Inflammatory macrophage treated with lipopolysaccharide for 1 hour (primary cell): ENCODE measurements around the gene CFAP52.
"Not testable (repeated sequence)": the region's sequence is repeated elsewhere in the genome, so short reads cannot be mapped to it uniquely, and the experiment has no call there.

Experiments
- DNase-seq, 2 donors: peaks; one replicate each; pipeline ENCODE4 v3.0.0-alpha.2; 2020 to 2022

Gene CFAP52

GRCh38 chr17:9571201-9571600 lies 5.2 kb upstream of the CFAP52 start:
- DNase-seq = no peak

GRCh38 chr17:9575381-9576101 lies 901 bp upstream of the CFAP52 start, which contains the start of gene STX8:
STX8 (minus strand) TSS chr17:9575820; CDS start chr17:9575808, 12 bp downstream.
- peak; percentile 80 to 87 for DNase-seq

DNA sequence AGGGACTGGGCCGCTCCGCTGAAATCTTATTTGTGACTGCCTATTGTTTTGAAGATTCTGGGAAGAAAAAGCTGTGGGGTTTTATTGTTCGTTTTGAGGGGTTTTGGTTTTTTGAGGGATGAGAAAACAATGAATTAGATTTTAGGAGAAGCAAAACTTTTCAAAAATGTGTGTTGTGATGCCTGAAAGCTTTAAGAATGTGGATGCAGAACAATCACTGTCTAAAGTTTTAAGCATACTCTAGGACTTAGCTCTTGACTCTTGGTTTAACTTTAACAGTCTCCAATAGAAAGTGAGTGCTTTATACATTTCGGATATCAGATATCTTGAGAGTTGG lies 899 bp downstream of the CFAP52 start:
- no peak for DNase-seq

DNA sequence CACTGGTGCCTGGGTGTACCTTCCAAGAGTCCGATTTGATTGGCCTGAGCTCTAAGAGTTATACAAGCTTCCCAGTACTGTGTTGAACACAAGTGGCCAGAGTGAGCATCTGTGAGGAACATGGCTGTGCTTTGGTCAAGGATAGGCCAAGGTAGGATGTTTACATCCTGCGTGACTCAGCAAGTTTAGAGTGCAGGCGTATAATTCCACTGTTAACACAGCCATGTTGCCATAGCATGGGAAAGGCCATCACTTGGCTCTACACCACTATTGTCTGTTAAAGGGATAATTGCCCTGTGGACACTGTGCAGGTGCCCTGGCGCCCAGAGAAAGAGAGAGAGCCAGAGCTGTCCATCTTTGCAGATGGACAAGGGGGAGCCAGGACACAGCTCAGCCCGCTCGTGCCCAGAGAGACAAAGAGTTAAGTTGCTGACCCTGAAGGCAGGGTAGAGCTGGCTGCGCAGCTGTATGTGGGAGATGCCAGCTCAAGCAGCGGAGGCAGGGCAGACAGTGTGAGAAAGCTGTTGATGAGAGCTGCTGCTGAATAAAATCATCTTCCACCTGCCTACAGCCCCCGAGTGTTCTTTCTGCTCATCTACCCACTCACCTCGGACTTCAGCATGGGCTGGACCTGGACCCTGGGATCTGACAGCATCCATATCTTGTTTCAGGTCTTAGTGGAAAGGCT lies 11.7 kb downstream of the CFAP52 start:
- DNase-seq = no peak

DNA sequence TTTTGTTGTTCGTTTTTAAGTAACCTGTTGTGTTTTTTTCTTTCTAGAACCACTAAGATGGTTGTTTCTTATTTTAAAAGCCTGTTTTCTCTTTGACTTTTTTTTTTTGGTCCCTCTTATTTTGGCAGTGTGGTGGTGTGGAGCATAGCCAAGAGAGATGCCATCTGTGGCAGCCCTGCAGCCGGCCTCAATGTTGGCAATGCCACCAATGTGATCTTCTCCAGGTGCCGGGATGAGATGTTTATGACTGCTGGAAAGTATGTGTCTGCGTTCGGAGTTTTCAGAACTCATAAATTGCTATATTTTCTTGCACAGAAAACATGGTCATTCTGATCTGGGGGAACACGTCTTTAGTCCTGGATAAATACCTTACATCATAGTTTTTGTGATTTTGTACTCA lies 17.6 kb downstream of the CFAP52 start:
- DNase-seq = no peak

GRCh38 chr17:9597638-9598037 lies 21.2 kb downstream of the CFAP52 start:
- not testable (repeated sequence) for DNase-seq

DNA sequence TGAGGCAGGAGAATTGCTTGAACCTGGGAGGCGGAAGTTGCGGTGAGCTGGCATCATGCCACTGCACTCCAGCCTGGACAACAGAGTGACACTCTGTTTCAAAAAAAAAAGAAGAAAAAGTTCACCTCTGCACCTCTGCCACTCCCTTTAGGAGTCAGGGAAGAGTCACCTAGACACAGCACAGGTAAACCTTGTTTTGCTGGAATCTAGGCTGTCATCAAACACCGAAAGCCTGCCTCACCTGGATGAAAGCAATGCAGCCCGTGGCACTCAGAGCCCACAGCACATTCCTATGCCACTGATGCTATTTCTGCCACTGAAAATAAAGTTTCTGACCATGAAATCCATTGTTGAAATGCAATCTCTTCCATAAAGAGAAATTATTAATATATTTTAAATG lies 22.2 kb downstream of the CFAP52 start:
- no peak for DNase-seq

DNA sequence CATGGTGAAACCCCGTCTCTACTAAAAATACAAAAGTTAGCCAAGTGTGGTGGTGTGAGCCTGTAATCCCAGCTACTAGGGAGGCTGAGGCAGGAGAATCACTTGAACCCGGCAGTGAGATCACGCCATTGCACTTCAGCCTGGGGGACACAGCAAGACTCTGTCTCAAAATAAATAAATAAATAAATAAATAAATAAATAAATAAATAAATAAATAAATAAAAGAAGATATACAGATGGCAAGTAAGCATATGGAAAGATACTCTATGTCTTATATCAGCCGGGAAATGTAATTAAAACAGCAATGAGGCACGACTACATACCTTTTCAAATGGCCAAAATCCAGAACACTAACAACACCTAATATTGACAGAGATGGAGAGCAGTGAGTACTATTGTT lies 28.1 kb downstream of the CFAP52 start:
- DNase-seq = not testable (repeated sequence)

DNA sequence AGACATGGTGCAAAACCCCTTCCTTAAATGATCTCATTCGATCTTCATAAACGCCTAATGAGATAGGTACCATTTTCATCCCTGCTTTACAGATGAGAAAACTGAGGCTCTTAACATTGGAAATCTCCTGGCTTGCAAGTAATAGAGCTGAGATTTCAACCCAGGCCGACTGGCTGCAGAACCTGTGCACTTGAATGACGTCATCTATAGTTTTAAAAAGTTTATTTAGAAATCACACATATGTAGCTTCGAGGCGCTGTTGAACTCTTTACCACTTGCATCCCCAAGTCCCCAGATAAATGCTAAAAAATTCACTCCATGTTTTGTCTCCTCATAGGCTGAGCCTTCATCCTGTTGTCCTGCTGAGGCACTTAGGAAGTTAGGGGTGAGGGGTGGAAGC lies 30.0 kb downstream of the CFAP52 start:
- no peak for DNase-seq

DNA sequence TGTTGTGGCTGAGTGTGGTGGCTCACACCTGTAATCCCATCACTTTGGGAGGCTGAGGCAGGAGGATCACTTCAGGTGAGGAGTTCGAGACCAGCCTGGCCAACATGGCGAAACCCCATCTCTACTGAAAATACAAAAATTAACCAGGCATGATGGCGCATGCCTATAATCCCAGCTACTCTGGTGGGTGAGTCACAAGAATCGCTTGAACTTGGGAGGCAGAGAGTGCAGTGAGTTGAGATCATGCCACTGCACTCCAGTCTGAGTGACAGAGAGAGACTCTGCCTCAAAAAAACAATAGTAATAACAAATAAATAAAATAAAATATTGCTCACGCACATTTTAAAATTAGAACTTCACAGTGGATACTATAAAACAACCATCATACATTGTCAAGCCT lies 30.6 kb downstream of the CFAP52 start:
- not testable (repeated sequence) for DNase-seq

GRCh38 chr17:9611557-9611956 lies 35.1 kb downstream of the CFAP52 start:
- no peak for DNase-seq

GRCh38 chr17:9612006-9612405 lies 35.6 kb downstream of the CFAP52 start:
- no peak for DNase-seq

GRCh38 chr17:9615486-9615885 lies 39.0 kb downstream of the CFAP52 start:
- DNase-seq = no peak

DNA sequence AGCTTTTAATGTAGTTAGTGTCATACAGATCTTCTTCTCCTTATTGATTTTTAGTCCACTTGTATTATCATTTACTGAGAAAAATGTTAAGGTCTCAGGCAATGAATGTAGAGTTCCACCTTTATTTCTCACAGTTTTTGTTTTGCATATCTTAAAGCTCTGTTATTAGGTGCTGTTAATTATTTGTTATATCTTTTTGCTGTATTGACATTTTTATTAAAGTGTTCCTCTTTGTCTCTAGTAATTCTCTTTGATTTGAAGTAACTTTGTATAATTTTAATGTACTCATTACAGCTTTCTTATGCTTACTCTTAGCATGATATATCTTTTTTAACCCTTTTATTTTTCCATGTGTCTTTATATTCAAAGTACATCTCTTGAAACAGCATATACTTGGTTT lies 46.5 kb downstream of the CFAP52 start:
- DNase-seq = no peak

GRCh38 chr17:9628509-9628908 lies 52.1 kb downstream of the CFAP52 start:
- DNase-seq = no peak

- no peak for DNase-seq
Observed at GRCh38 chr17:9632741-9633140, 56.3 kb downstream of the CFAP52 start.

- DNase-seq = no peak
Observed at GRCh38 chr17:9635340-9635739, 58.9 kb downstream of the CFAP52 start.

- no peak for DNase-seq
Observed at GRCh38 chr17:9636501-9636900, 60.1 kb downstream of the CFAP52 start.

DNA sequence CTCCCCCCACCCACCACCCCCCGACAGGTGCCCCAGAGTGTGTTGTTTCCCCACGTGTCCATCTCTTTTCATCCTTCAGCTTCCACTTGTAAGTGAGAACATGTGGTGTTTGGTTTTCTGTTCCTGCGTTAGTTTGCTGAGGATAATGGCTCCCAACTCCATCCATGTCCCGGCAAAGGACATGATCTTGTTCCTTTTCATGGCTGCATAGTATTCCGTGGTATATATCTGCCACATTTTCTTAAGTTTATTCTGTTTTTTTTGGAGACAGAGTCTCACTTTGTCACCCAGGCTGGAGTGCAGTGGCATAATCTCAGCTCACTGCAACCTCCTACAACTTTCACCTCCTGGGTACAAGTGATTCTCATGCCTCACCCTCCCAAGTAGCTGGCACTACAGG lies 63.9 kb downstream of the CFAP52 start:
- DNase-seq = not testable (repeated sequence)

DNA sequence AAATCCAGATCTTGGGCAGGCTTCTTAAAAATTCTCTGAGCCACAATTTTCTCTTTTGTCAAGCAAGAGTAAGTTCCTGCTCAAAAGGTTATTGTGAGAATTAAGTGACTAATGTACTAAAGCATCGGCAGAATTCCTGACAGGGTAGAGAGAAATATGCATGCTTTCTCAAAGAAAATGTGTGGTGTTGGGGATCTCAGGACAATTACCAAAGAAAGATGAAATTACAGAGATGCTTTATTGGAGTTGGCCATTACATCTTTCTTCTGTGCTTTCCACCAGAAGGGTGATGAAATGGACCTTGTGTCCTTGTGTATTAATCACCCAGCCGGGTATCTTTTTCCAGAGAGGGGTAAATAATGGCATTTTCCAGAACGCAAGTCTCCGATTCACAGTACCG lies 67.2 kb downstream of the CFAP52 start:
- no peak for DNase-seq

GRCh38 chr17:9644910-9645751 lies 68.7 kb downstream of the CFAP52 start, which contains the start of gene USP43:
USP43 (plus strand) TSS chr17:9645517; CDS start chr17:9645633, 116 bp downstream.
- DNase-seq = peak in 1 of 2 donors; percentile 5

- peak; percentile 4 to 7 for DNase-seq
Observed at GRCh38 chr17:9645851-9646545, 69.6 kb downstream of the CFAP52 start.

DNA sequence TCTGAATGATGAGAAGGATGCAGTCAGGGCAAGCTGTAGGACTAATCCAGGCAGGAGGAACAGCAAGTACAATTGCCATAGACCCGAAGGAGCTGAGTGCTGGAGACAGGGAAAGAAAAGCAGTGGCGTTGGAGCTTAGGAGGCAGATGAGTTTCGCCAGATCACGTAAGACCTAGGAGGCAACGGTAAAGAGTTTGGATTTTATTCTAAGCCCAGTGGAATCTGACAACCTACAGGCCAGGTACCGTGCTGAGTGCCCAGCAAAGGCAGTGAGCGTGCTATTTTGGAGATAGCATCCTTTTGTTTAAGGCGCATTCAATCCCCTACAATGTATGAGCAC lies 70.1 kb downstream of the CFAP52 start:
- no peak for DNase-seq
